ENCODE results near the gene PLCG1.

GRCh38 chr20:41159547-41159946, 22.2 kb downstream of the PLCG1 start:
- TF ChIP-seq, protein P1, sequence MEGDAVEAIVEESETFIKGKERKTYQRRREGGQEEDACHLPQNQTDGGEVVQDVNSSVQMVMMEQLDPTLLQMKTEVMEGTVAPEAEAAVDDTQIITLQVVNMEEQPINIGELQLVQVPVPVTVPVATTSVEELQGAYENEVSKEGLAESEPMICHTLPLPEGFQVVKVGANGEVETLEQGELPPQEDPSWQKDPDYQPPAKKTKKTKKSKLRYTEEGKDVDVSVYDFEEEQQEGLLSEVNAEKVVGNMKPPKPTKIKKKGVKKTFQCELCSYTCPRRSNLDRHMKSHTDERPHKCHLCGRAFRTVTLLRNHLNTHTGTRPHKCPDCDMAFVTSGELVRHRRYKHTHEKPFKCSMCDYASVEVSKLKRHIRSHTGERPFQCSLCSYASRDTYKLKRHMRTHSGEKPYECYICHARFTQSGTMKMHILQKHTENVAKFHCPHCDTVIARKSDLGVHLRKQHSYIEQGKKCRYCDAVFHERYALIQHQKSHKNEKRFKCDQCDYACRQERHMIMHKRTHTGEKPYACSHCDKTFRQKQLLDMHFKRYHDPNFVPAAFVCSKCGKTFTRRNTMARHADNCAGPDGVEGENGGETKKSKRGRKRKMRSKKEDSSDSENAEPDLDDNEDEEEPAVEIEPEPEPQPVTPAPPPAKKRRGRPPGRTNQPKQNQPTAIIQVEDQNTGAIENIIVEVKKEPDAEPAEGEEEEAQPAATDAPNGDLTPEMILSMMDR (IDR thresholded peaks at IDR 0.05; ENCODE audit: low read depth, low read length), result no peak
- TF ChIP-seq EZH2phosphoT487 (IDR thresholded peaks at IDR 0.05; ENCODE audit: low read depth), result no peak
